ENCODE results near the gene SDK1. TPM values are rescaled to one million over a fixed set of nuclear protein-coding genes. Genes with fewer than 3 reads are reported as not detected.
"Not testable (repeated sequence)": the region's sequence is repeated elsewhere in the genome, so short reads cannot be mapped to it uniquely, and the experiment has no call there.

SDK1 gene
- total RNA-seq, 4 donors from 2014 or later: 1.2 to 1.8 (median 1.5) TPM

DNA sequence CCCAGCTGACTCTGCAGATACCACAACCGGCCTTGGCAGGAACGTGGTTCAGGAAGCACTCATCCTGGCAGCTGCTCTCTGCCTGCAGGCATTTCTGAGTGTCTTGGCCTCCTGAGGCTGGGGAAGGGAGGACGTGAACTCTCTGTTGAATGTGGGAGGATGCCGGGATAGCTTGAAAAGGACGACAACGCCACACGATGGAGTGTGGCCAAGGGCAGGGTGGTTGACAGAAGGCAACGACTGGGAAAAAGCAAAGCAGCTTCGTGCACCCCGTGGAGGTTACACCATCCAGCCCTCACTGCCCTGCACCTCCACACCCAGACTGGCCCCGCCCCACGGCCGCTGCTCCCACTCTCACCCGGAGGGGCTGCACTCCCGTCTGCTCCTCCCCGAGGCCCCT is 915.0 kb downstream of the SDK1 start:
- in situ Hi-C loops (cut with MboI; ENCODE audit: low sequenced_read_pairs in 4 of 4) (no loop called here), intact Hi-C loops (cut with DNase I; ENCODE audit: low total_unique reads) (no loop called here)

DNA sequence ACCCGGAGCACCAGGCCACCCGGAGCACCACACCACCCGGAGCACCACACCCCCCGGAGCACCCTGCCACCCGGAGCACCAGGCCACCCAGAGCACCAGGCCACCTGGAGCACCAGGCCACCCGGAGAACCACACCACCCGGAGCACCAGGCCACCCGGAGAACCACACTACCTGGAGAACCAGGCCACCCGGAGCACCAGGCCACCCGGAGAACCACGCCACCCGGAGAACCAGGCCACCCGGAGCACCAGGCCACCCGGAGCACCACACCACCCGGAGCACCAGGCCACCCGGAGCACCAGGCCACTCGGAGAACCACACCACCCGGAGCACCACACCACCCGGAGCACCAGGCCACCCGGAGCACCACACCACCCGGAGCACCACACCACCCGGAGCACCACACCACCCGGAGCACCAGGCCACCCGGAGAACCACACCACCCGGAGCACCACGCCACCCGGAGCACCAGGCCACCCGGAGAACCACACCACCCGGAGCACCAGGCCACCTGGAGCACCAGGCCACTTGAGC is 916.1 kb downstream of the SDK1 start:
- H3K4me1 ChIP-seq; H3K27me3 ChIP-seq; H3K4me3 ChIP-seq; H3K9me3 ChIP-seq; intact Hi-C loops (cut with DNase I; ENCODE audit: low total_unique reads); in situ Hi-C loops (cut with MboI; ENCODE audit: low sequenced_read_pairs in 4 of 4); ATAC-seq; DNase-seq; H3K27ac ChIP-seq; H3K36me3 ChIP-seq: not testable (repeated sequence)

More for the DNA sequence above, 915.0 kb downstream of the SDK1 start:
- no peak overlapping the region for H3K4me3 ChIP-seq
- no peaks in the 10 kb centered on the region for H3K27me3 ChIP-seq
- no peaks in the 10 kb centered on the region for H3K4me1 ChIP-seq
- no peaks in the 10 kb centered on the region for H3K9me3 ChIP-seq
- no peak for ATAC-seq
- DNase-seq: no peak
- no peak overlapping the region for H3K27ac ChIP-seq
- no peaks in the 10 kb centered on the region for H3K36me3 ChIP-seq
- TF ChIP-seq POLR2A (IDR thresholded peaks at IDR 0.05): no peak
- TF ChIP-seq, protein P1, sequence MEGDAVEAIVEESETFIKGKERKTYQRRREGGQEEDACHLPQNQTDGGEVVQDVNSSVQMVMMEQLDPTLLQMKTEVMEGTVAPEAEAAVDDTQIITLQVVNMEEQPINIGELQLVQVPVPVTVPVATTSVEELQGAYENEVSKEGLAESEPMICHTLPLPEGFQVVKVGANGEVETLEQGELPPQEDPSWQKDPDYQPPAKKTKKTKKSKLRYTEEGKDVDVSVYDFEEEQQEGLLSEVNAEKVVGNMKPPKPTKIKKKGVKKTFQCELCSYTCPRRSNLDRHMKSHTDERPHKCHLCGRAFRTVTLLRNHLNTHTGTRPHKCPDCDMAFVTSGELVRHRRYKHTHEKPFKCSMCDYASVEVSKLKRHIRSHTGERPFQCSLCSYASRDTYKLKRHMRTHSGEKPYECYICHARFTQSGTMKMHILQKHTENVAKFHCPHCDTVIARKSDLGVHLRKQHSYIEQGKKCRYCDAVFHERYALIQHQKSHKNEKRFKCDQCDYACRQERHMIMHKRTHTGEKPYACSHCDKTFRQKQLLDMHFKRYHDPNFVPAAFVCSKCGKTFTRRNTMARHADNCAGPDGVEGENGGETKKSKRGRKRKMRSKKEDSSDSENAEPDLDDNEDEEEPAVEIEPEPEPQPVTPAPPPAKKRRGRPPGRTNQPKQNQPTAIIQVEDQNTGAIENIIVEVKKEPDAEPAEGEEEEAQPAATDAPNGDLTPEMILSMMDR (IDR thresholded peaks at IDR 0.05 in 4 of 5, conservative IDR thresholded peaks at IDR 0.05 in 1 of 5): no peak

DNA sequence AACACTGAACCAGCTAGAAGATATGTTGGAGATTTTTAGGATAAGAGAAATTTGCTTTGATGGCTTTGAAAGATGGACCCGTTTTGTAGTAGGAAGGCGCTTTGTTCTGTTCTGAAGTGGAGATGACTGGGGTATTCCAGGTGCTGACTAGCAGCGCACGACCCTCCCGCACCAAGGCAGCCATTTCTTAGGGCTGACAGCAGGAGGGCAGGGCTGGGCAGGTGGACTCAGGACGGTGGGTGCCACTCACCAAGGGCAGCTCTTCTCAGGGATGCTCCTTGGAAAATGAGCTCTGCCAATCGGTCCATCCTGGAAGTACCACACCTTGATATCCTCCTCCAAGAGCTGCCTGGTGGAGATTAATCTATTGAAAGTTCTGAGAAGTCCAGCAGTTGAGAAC is 917.4 kb downstream of the SDK1 start:
- H3K9me3 ChIP-seq: no peaks in the 10 kb centered on the region
- H3K27me3 ChIP-seq: no peaks in the 10 kb centered on the region
- TF ChIP-seq, protein P1 (IDR thresholded peaks at IDR 0.05 in 4 of 5, conservative IDR thresholded peaks at IDR 0.05 in 1 of 5): no peak
- TF ChIP-seq POLR2A (IDR thresholded peaks at IDR 0.05): no peak
- DNase-seq (no peak), ATAC-seq (no peak)
- intact Hi-C loops (cut with DNase I; ENCODE audit: low total_unique reads): no loop called here
- in situ Hi-C loops (cut with MboI; ENCODE audit: low sequenced_read_pairs in 4 of 4): no loop called here
- no peak overlapping the region for H3K4me3 ChIP-seq
- H3K27ac ChIP-seq: no peak overlapping the region
- H3K4me1 ChIP-seq: no peaks in the 10 kb centered on the region
- H3K36me3 ChIP-seq: no peaks in the 10 kb centered on the region

DNA sequence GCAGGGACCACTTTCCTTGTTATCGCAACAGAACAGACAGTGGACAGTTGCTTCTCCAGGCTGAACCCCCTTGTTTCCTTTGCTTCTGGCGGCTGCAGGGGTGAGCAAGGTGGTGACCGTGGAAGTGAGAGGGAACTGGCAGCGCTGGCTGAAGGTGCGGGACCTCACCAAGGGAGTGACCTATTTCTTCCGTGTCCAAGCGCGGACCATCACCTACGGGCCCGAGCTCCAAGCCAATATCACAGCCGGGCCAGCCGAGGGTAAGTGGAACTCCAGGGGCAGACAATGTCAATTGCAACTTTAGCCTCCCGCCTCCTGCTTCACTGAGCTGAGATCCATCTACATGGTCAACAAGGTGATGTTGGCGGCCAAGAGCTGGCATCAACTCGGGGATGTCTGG is 919.0 kb downstream of the SDK1 start:
- H3K4me3 ChIP-seq: no peak overlapping the region
- DNase-seq (no peak), ATAC-seq (no peak)
- H3K4me1 ChIP-seq: no peaks in the 10 kb centered on the region
- H3K9me3 ChIP-seq: no peaks in the 10 kb centered on the region
- no peaks in the 10 kb centered on the region for H3K27me3 ChIP-seq
- TF ChIP-seq POLR2A (IDR thresholded peaks at IDR 0.05): no peak
- TF ChIP-seq, protein P1 (IDR thresholded peaks at IDR 0.05 in 4 of 5, conservative IDR thresholded peaks at IDR 0.05 in 1 of 5): no peak
- in situ Hi-C loops (cut with MboI; ENCODE audit: low sequenced_read_pairs in 4 of 4): no loop called here
- intact Hi-C loops (cut with DNase I; ENCODE audit: low total_unique reads): no loop called here
- H3K27ac ChIP-seq: no peak overlapping the region
- H3K36me3 ChIP-seq: no peaks in the 10 kb centered on the region

DNA sequence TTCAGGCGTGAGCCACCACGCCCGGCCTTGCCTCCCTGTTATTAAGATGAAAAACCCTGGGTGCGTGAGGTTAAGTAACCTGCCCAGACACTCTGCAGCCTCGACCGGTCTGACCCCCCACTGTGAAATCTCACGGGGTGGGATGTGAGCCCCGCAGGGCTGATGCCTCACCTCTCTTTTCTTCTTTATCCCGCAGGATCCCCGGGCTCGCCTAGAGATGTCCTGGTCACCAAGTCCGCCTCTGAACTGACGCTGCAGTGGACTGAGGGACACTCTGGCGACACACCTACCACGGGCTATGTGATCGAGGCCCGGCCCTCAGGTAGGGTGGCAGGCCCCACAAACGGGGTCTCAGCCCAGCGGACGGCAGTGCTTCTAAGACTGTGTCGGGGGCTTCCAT is 920.0 kb downstream of the SDK1 start:
- in situ Hi-C loops (cut with MboI; ENCODE audit: low sequenced_read_pairs in 4 of 4) (no loop called here), intact Hi-C loops (cut with DNase I; ENCODE audit: low total_unique reads) (no loop called here)
- no peak for TF ChIP-seq POLR2A (IDR thresholded peaks at IDR 0.05)
- TF ChIP-seq, protein P1 (IDR thresholded peaks at IDR 0.05 in 4 of 5, conservative IDR thresholded peaks at IDR 0.05 in 1 of 5): no peak
- ATAC-seq (no peak), DNase-seq (no peak)
- Histone ChIP-seq H3K27ac (no peak overlapping the region), H3K27me3 (no peaks in the 10 kb centered on the region), H3K36me3 (no peaks in the 10 kb centered on the region), H3K4me1 (no peaks in the 10 kb centered on the region), H3K9me3 (no peaks in the 10 kb centered on the region), H3K4me3 (no peak overlapping the region)
